ENCODE data around the gene TBX19. TPM values are rescaled to one million over a fixed set of nuclear protein-coding genes. Genes with fewer than 3 reads are reported as not detected.

The TBX19 gene
- total RNA-seq, 2 donors from 2014 or later: 8.4 to 9.9 TPM

- H3K4me1 ChIP-seq (ENCODE audit: control insufficient read depth in 1 of 2, low read depth in 2 of 2): no peaks in the 10 kb centered on the region
- H3K27ac ChIP-seq: no peak overlapping the region
- no peaks in the 10 kb centered on the region for H3K36me3 ChIP-seq
- H3K9me3 ChIP-seq: no peaks in the 10 kb centered on the region
- ATAC-seq (ENCODE audit: insufficient number of reproducible peaks, low FRiP score, low read depth) (no peak), DNase-seq (ENCODE audit: low spot score) (no peak)
- H3K27me3 ChIP-seq (replicated peaks; ENCODE audit: insufficient read depth): no peaks in the 10 kb centered on the region
- no peak overlapping the region for H3K4me3 ChIP-seq
- TF ChIP-seq CTCF (IDR thresholded peaks at IDR 0.05): no peak
Measured at GRCh38 chr1:168330285-168330684, 49.6 kb downstream of the TBX19 start.

GRCh38 chr1:168331569-168331968, 50.9 kb downstream of the TBX19 start:
- ATAC-seq (ENCODE audit: insufficient number of reproducible peaks, low FRiP score, low read depth): no peak
- no peaks in the 10 kb centered on the region for H3K36me3 ChIP-seq
- H3K27me3 ChIP-seq (replicated peaks; ENCODE audit: insufficient read depth): no peaks in the 10 kb centered on the region
- H3K4me3 ChIP-seq: no peak overlapping the region
- no peaks in the 10 kb centered on the region for H3K4me1 ChIP-seq (ENCODE audit: control insufficient read depth in 1 of 2, low read depth in 2 of 2)
- no peaks in the 10 kb centered on the region for H3K9me3 ChIP-seq
- no peak overlapping the region for H3K27ac ChIP-seq
- TF ChIP-seq CTCF (IDR thresholded peaks at IDR 0.05): no peak
- DNase-seq (ENCODE audit: low spot score): no peak

DNA sequence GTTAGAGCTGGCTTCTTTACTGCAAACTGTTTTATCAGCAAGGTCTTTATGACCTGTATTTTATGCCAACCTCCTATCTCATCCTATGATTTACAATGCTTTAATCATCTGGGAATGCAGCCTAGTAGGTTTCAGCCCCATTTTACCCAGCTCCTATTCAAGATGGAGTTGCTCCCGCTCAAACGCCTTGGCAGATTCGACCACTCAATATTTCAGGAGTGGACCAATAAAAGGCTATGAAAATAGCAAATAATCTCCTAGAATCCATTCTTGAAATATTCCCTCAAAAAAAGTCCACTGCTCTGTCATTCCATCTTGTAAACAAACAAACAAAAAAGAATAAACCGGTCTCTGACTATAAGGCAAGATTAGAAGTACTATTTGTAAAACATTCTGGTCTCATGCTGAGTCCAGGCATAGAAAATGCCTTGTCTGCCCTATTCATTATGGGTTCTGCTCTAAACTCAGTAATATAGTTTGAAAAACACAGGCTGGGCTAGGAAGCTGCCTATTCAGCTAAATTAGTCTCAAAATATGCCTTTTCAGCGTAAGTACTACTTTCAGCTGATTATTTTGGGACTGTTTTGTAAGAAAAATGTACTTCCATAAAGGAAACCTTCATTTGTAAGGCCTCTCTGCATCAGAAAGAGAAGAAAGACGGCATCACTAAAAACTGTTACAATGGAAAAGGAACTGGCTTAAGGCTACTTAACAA, 53.0 kb downstream of the TBX19 start:
- no peak for TF ChIP-seq CTCF (IDR thresholded peaks at IDR 0.05)
- no peak overlapping the region for H3K27ac ChIP-seq
- H3K9me3 ChIP-seq: no peaks in the 10 kb centered on the region
- no peak for DNase-seq (ENCODE audit: low spot score)
- H3K4me1 ChIP-seq (ENCODE audit: control insufficient read depth in 1 of 2, low read depth in 2 of 2): no peaks in the 10 kb centered on the region
- H3K27me3 ChIP-seq (replicated peaks; ENCODE audit: insufficient read depth): no peaks in the 10 kb centered on the region
- H3K4me3 ChIP-seq: no peak overlapping the region
- ATAC-seq (ENCODE audit: insufficient number of reproducible peaks, low FRiP score, low read depth): no peak
- H3K36me3 ChIP-seq: no peaks in the 10 kb centered on the region

- H3K4me3 ChIP-seq: no peak overlapping the region
- no peak for TF ChIP-seq CTCF (IDR thresholded peaks at IDR 0.05)
- no peak overlapping the region for H3K27ac ChIP-seq
- ATAC-seq (ENCODE audit: insufficient number of reproducible peaks, low FRiP score, low read depth): no peak
- no peak for DNase-seq (ENCODE audit: low spot score)
- no peaks in the 10 kb centered on the region for H3K9me3 ChIP-seq
- H3K27me3 ChIP-seq (replicated peaks; ENCODE audit: insufficient read depth): no peaks in the 10 kb centered on the region
- no peaks in the 10 kb centered on the region for H3K4me1 ChIP-seq (ENCODE audit: control insufficient read depth in 1 of 2, low read depth in 2 of 2)
- no peaks in the 10 kb centered on the region for H3K36me3 ChIP-seq
Measured at GRCh38 chr1:168335500-168335899, 54.8 kb downstream of the TBX19 start.

DNA sequence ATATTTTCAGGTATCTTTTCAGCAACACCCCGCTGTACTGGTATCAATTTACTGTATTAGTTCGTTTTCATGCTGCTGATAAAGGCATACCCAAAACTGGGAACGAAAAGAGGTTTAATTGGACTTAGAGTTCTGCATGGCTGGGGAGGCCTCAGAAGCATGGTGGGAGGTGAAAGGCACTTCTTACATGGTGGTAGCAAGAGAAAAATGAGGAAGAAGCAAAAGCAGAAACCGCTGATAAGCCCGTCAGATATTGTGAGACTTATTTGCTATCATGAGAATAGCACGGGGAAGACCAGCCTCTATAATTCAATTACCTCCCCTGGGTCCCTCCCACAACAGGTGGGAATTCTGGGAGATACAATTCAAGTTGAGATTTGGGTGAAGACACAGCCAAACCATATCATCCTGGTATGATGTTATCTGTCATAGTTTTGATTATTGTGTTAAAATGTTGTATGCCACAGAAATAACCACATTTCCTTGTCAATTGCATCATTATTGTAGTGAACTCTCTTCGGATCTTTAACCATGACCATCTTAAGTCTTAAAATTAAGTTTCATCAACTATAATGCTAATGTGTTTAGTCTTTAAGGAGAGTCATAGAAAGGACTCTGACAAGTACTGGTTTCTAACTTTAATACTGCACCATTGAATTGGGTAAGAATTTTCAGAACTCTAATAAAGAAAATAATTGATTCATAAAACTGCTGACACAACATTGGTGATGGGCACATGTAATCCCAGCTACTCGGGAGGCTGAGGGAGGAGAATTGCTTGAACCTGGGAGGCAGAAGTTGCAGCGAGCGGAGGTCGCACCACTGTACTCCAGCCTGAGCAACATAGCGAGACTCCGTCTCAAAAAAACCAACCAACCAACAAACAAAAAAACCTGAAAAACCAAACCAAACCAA, 58.2 kb downstream of the TBX19 start:
- Histone ChIP-seq H3K27me3 (replicated peaks; ENCODE audit: insufficient read depth) (no peaks in the 10 kb centered on the region), H3K36me3 (no peaks in the 10 kb centered on the region), H3K27ac (no peak overlapping the region), H3K4me1 (ENCODE audit: control insufficient read depth in 1 of 2, low read depth in 2 of 2) (peaks cover 9 to 24% of the 10 kb centered on the region in 2 donors), H3K4me3 (no peak overlapping the region), H3K9me3 (no peaks in the 10 kb centered on the region)
- no peak for ATAC-seq (ENCODE audit: insufficient number of reproducible peaks, low FRiP score, low read depth)
- no peak for TF ChIP-seq CTCF (IDR thresholded peaks at IDR 0.05)
- no peak for DNase-seq (ENCODE audit: low spot score)
